Measurements from ENCODE around the gene RAB20.

GRCh38 chr13:110576736-110577476 is 15.4 kb upstream of the RAB20 start:
- TF ChIP-seq CTCF (IDR thresholded peaks at IDR 0.05), result no peak
- TF ChIP-seq CREB1 (CRISPR knock-in tag; IDR thresholded peaks at IDR 0.05), result no peak
- TF ChIP-seq, protein P1, sequence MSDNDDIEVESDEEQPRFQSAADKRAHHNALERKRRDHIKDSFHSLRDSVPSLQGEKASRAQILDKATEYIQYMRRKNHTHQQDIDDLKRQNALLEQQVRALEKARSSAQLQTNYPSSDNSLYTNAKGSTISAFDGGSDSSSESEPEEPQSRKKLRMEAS (CRISPR knock-in tag; IDR thresholded peaks at IDR 0.05), result no peak
- no peak for TF ChIP-seq NFE2L1 (CRISPR knock-in tag; IDR thresholded peaks at IDR 0.05)
- TF ChIP-seq E2F4 (CRISPR knock-in tag; IDR thresholded peaks at IDR 0.05; ENCODE audit: borderline replicate concordance, low read depth), result no peak
- TF ChIP-seq JUN (CRISPR knock-in tag; IDR thresholded peaks at IDR 0.05), result no peak
- TF ChIP-seq ESRRA (CRISPR knock-in tag; IDR thresholded peaks at IDR 0.05; ENCODE audit: borderline replicate concordance), result no peak
- TF ChIP-seq, protein P2, sequence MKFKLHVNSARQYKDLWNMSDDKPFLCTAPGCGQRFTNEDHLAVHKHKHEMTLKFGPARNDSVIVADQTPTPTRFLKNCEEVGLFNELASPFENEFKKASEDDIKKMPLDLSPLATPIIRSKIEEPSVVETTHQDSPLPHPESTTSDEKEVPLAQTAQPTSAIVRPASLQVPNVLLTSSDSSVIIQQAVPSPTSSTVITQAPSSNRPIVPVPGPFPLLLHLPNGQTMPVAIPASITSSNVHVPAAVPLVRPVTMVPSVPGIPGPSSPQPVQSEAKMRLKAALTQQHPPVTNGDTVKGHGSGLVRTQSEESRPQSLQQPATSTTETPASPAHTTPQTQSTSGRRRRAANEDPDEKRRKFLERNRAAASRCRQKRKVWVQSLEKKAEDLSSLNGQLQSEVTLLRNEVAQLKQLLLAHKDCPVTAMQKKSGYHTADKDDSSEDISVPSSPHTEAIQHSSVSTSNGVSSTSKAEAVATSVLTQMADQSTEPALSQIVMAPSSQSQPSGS (CRISPR knock-in tag; IDR thresholded peaks at IDR 0.05; ENCODE audit: borderline replicate concordance, low read depth), result no peak
